Gastrocnemius medialis (tissue), 4 donors: ENCODE results near the gene PLA2G2E. TPM values are rescaled to one million over a fixed set of nuclear protein-coding genes. Genes with fewer than 3 reads are reported as not detected.

ENCODE experiments used
- ATAC-seq, 2 donors: fragments of 150-250 bp; one replicate each; pipeline ENCODE4 v1.9.1; 2016
- DNase-seq, 2 donors: peaks; one replicate each; pipeline ENCODE4 v3.0.0-alpha.2; 2019
- H3K27ac ChIP-seq, 4 donors: fragments of 200-600 bp; sonication (generic); 1 replicate in 1 of 4; 2 replicates in 3 of 4; pipeline ENCODE4 v1.5.1; 2016 to 2018; ENCODE audit warnings: mild to moderate bottlenecking in 2 of 4, moderate library complexity in 1 of 4
- H3K27me3 ChIP-seq, 3 donors: fragments of 200-600 bp; sonication (generic) in 2 of 3; 1 replicate in 1 of 3; 2 replicates in 2 of 3; pipeline versions ENCODE4 v1.5.1 to v1.6.0; 2016 to 2019; ENCODE audit warnings: mild to moderate bottlenecking in 1 of 3, moderate library complexity in 1 of 3
- H3K36me3 ChIP-seq, 2 donors: fragments of 200-600 bp; sonication (generic) in 1 of 2; one replicate each; pipeline ENCODE4 v1.5.1; 2017 to 2018
- H3K4me1 ChIP-seq, 2 donors: fragments of 200-600 bp; sonication (generic) in 1 of 2; one replicate each; pipeline ENCODE4 v1.5.1; 2016 to 2017; ENCODE audit warnings: mild to moderate bottlenecking in 2 of 2
- H3K4me3 ChIP-seq, 4 donors: fragments of 200-600 bp; sonication (generic) in 3 of 4; 1 replicate in 1 of 4; 2 replicates in 3 of 4; pipeline ENCODE4 v1.5.1; 2016 to 2019; ENCODE audit warnings: mild to moderate bottlenecking in 2 of 4
- H3K9me3 ChIP-seq, 3 donors: fragments of 200-600 bp; sonication (generic) in 2 of 3; 1 replicate in 1 of 3; 2 replicates in 2 of 3; pipeline ENCODE4 v1.5.1; 2016 to 2019
- POLR2A ChIP-seq, 2 donors: fragments of 450-650 bp; IDR thresholded peaks; one replicate each; pipeline ENCODE4 v1.6.1; 2017; ENCODE audit warnings: antibody characterized with exemption in 2 of 2, mild to moderate bottlenecking in 2 of 2, moderate library complexity in 2 of 2
- in situ Hi-C, 4 donors: fragments of 200-750 bp; cut with MboI; loops; one replicate each; pipeline versions ENCODE4 v1.15.0 to v1.8.0; 2017; ENCODE audit warnings: low sequenced_read_pairs in 4 of 4
- intact Hi-C: fragments of 100-400 bp; cut with DNase I; formaldehyde crosslinking; loops from one replicate; pipeline ENCODE4 v1.15.1; 2023; ENCODE audit warnings: low total_unique reads
- total RNA-seq, 4 donors: library from RNA; depleted of rRNA; stranded (reverse); fragments of >200 nt; gene quantifications; one replicate each; pipeline versions ENCODE4 v1.1.0 to v1.2.3, GENCODE V29; 2016
- TF ChIP-seq, protein P1 (sequence below), 5 experiments: fragments of 450-650 bp in 3 of 5; fragments of 200-600 bp in 2 of 5; sonication (generic) in 2 of 5; IDR thresholded peaks in 4 of 5; conservative IDR thresholded peaks in 1 of 5; 1 replicate in 4 of 5; 2 replicates in 1 of 5; pipeline ENCODE4 v1.5.1; 2016 to 2019; ENCODE audit warnings: antibody characterized with exemption in 5 of 5, mild to moderate bottlenecking in 3 of 5, moderate library complexity in 3 of 5

PLA2G2E gene
- total RNA-seq, 4 donors from 2014 or later = not detected

DNA sequence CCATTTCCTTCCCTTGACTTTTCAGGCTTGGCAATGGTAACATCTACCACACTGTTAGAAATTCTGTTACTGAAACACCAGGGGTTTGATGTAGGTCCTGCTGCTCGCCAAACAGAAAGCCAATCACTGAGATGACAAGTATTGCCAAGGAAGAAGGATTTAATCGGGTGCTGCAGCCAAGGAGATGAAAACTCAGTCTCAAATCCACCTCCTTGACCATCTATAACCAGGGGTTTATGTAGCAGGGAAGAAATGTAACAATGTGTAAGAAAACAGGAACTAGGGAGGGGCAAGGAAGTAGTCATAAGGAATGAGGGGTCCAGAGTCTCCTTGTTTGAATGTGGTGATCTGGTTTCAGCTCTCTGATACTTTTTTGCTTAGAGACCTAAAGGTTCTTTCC, 30.6 kb upstream of the PLA2G2E start:
- in situ Hi-C loops (no loop called here), intact Hi-C loops (no loop called here)
- Histone ChIP-seq H3K27me3 (peaks cover 0 to 21% (median 5%) of the 10 kb centered on the region in 3 donors), H3K4me1 (no peaks in the 10 kb centered on the region), H3K36me3 (no peaks in the 10 kb centered on the region), H3K4me3 (no peak overlapping the region), H3K27ac (no peak overlapping the region), H3K9me3 (no peaks in the 10 kb centered on the region)
- DNase-seq (no peak), ATAC-seq (no peak)
- TF ChIP-seq, protein P1, sequence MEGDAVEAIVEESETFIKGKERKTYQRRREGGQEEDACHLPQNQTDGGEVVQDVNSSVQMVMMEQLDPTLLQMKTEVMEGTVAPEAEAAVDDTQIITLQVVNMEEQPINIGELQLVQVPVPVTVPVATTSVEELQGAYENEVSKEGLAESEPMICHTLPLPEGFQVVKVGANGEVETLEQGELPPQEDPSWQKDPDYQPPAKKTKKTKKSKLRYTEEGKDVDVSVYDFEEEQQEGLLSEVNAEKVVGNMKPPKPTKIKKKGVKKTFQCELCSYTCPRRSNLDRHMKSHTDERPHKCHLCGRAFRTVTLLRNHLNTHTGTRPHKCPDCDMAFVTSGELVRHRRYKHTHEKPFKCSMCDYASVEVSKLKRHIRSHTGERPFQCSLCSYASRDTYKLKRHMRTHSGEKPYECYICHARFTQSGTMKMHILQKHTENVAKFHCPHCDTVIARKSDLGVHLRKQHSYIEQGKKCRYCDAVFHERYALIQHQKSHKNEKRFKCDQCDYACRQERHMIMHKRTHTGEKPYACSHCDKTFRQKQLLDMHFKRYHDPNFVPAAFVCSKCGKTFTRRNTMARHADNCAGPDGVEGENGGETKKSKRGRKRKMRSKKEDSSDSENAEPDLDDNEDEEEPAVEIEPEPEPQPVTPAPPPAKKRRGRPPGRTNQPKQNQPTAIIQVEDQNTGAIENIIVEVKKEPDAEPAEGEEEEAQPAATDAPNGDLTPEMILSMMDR (IDR thresholded peaks at IDR 0.05 in 4 of 5, conservative IDR thresholded peaks at IDR 0.05 in 1 of 5) = no peak
- no peak for TF ChIP-seq POLR2A (IDR thresholded peaks at IDR 0.05)

DNA sequence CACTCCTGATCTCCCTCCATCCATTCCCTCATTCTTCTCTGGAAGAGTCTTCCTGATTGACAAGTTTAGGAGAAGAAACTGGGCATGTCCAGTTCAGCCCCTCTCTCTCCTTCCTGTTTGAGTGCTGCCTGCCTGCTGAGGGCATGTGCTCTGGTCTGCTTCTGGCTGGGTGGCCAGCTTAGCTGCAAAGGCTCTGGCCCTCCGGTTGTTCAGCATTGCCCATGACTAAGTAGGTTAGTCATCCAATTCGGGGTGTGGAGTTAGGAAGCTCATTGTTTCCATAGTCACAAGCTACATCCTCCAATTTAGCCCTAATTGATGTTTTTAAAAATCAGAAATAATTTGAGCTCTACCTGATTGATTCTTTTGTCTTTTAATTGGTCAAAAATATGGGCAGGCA, 25.6 kb upstream of the PLA2G2E start:
- Histone ChIP-seq H3K4me3 (no peak overlapping the region), H3K27ac (no peak overlapping the region), H3K4me1 (no peaks in the 10 kb centered on the region), H3K36me3 (no peaks in the 10 kb centered on the region), H3K27me3 (peaks cover 0 to 7% (median 6%) of the 10 kb centered on the region in 3 donors), H3K9me3 (no peaks in the 10 kb centered on the region)
- DNase-seq (no peak), ATAC-seq (no peak)
- in situ Hi-C loops (no loop called here), intact Hi-C loops (no loop called here)
- TF ChIP-seq POLR2A (IDR thresholded peaks at IDR 0.05) = no peak
- TF ChIP-seq, protein P1 (IDR thresholded peaks at IDR 0.05 in 4 of 5, conservative IDR thresholded peaks at IDR 0.05 in 1 of 5) = no peak

DNA sequence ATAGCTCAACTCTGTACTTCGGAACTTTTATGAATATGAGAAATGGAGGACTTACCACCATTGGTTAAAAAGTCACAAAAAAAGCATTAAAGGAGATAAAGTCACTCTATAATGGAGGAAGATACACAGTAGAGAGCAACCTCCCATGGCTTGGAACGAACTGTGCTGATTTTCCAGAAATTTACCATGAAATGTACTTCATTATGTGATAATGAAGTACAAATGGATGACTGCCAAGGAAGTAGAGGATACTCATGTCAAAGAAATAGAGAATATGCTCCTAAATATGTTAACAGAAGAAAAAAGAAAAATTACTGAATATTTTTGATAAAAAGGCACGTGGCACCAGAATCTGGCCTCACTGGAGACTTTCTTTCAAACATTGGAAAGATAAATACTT, 23.6 kb upstream of the PLA2G2E start:
- no peak overlapping the region for H3K4me3 ChIP-seq
- H3K4me1 ChIP-seq = no peaks in the 10 kb centered on the region
- intact Hi-C loops (no loop called here), in situ Hi-C loops (no loop called here)
- TF ChIP-seq, protein P1 (IDR thresholded peaks at IDR 0.05 in 4 of 5, conservative IDR thresholded peaks at IDR 0.05 in 1 of 5) = no peak
- no peak for TF ChIP-seq POLR2A (IDR thresholded peaks at IDR 0.05)
- H3K27ac ChIP-seq = no peak overlapping the region
- no peaks in the 10 kb centered on the region for H3K9me3 ChIP-seq
- no peaks in the 10 kb centered on the region for H3K36me3 ChIP-seq
- ATAC-seq (no peak), DNase-seq (no peak)
- H3K27me3 ChIP-seq = peaks cover 0 to 6% (median 2%) of the 10 kb centered on the region in 3 donors

DNA sequence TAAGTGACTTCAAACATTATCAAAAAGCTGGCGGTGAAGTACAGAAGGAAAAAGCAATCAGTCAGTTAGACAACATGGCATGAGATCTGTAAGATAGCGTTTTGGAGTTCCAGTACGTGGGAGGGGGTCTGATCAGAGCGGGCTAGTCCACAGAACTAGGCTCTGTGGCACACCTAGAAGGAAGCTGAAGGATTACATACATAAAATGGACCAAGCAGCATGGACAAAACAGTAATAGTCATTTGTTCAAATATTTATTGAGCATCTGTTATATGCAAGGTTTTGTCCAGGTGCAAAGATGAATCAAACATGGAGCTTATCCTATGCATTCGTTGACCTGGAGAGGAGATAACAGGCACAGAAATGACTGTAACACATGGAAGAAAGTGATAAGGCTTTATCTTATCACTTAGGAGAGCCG, 22.9 kb upstream of the PLA2G2E start:
- ATAC-seq = no peak
- Histone ChIP-seq H3K9me3 (no peaks in the 10 kb centered on the region), H3K4me3 (no peak overlapping the region), H3K4me1 (no peaks in the 10 kb centered on the region), H3K27me3 (peaks cover 0 to 6% (median 2%) of the 10 kb centered on the region in 3 donors), H3K27ac (no peak overlapping the region), H3K36me3 (no peaks in the 10 kb centered on the region)
- TF ChIP-seq, protein P1 (IDR thresholded peaks at IDR 0.05 in 4 of 5, conservative IDR thresholded peaks at IDR 0.05 in 1 of 5) = no peak
- TF ChIP-seq POLR2A (IDR thresholded peaks at IDR 0.05) = no peak
- in situ Hi-C loops (no loop called here), intact Hi-C loops (no loop called here)
- DNase-seq = no peak

DNA sequence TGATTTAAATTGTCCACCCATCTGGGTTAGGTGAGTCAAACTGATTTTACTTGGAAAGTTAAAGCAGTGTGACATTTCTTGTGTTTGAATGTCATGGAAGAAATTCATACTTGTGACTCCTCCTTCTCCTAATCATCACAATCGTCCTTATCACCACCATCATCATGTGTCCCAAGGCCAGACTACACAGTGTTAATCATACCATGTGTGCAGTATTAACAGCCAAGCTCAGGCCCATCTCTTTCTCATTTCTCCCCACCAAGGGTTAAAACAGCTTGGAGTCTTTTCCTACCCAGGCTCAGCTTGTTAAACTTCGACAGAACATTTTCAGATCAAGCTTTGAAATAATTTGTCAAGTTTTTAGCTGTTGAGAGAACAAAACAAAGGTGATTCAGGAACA, 22.5 kb upstream of the PLA2G2E start:
- TF ChIP-seq POLR2A (IDR thresholded peaks at IDR 0.05) = no peak
- TF ChIP-seq, protein P1 (IDR thresholded peaks at IDR 0.05 in 4 of 5, conservative IDR thresholded peaks at IDR 0.05 in 1 of 5) = no peak
- in situ Hi-C loops = no loop called here
- Histone ChIP-seq H3K4me3 (no peak overlapping the region), H3K4me1 (no peaks in the 10 kb centered on the region), H3K36me3 (no peaks in the 10 kb centered on the region), H3K27me3 (peaks cover 0 to 6% (median 2%) of the 10 kb centered on the region in 3 donors), H3K9me3 (no peaks in the 10 kb centered on the region), H3K27ac (no peak overlapping the region)
- intact Hi-C loops = no loop called here
- ATAC-seq = no peak
- no peak for DNase-seq
